Mesendoderm (in vitro differentiated cells): ENCODE results near the gene EYA2.
A peak's percentile ranks its signal among the peaks of the same experiment; 100 is the strongest.

Experiments used
- DNase-seq: peaks from one replicate; pipeline ENCODE4 v3.0.0; 2013
- H2AK5ac ChIP-seq: 2 replicates; pipeline ENCODE4 v1.6.1; 2013; ENCODE audit warnings: low read length, inconsistent platforms
- H2BK120ac ChIP-seq: 2 replicates; pipeline ENCODE4 v1.6.1; 2013; ENCODE audit warnings: low read depth, mild to moderate bottlenecking, low read length, moderate library complexity, mixed read lengths
- H2BK15ac ChIP-seq: replicated peaks from 2 replicates; pipeline ENCODE4 v1.6.1; 2013; ENCODE audit warnings: low read depth, mild to moderate bottlenecking, moderate library complexity
- H2BK5ac ChIP-seq: 2 replicates; pipeline ENCODE4 v1.6.1; 2013; ENCODE audit warnings: low read length, inconsistent platforms
- H3K18ac ChIP-seq: 2 replicates; pipeline ENCODE4 v1.6.1; 2013; ENCODE audit warnings: mild to moderate bottlenecking, low read length, mixed read lengths
- H3K23ac ChIP-seq: one replicate; pipeline ENCODE4 v1.6.1; 2013; ENCODE audit warnings: low read length
- H3K27ac ChIP-seq: 2 replicates; pipeline ENCODE4 v1.5.1; 2013; ENCODE audit warnings: low read depth, mild to moderate bottlenecking, inconsistent platforms, low read length, moderate library complexity
- H3K27me3 ChIP-seq: 2 replicates; pipeline ENCODE4 v1.6.1; 2013; ENCODE audit warnings: low read length, control low read depth, mild to moderate bottlenecking, inconsistent platforms; ENCODE audit not compliant: insufficient read depth, poor library complexity
- H3K36me3 ChIP-seq: 2 replicates; pipeline ENCODE4 v1.6.1; 2013; ENCODE audit warnings: low read length, inconsistent platforms; ENCODE audit not compliant: control insufficient read depth, insufficient read depth
- H3K4ac ChIP-seq: one replicate; pipeline ENCODE4 v1.6.1; 2013; ENCODE audit warnings: low read depth, mild to moderate bottlenecking, low read length, moderate library complexity
- H3K4me1 ChIP-seq: 2 replicates; pipeline ENCODE4 v1.6.1; 2013; ENCODE audit warnings: low read depth, low read length, inconsistent platforms; ENCODE audit not compliant: control insufficient read depth
- H3K4me2 ChIP-seq: 2 replicates; pipeline ENCODE4 v1.6.1; 2013; ENCODE audit warnings: low read length
- H3K4me3 ChIP-seq: 2 replicates; pipeline ENCODE4 v1.5.1; 2013; ENCODE audit warnings: mild to moderate bottlenecking, low read length
- H3K56ac ChIP-seq: one replicate; pipeline ENCODE4 v1.6.1; 2013; ENCODE audit warnings: low read length
- H3K79me1 ChIP-seq: 2 replicates; pipeline ENCODE4 v1.6.1; 2013; ENCODE audit warnings: low read length, inconsistent platforms
- H3K79me2 ChIP-seq: 2 replicates; pipeline ENCODE4 v1.6.1; 2013; ENCODE audit warnings: mild to moderate bottlenecking, low read length; ENCODE audit not compliant: control insufficient read depth, insufficient read depth
- H3K9ac ChIP-seq: 2 replicates; pipeline ENCODE4 v1.6.1; 2013; ENCODE audit warnings: low read length, inconsistent platforms
- H4K5ac ChIP-seq: one replicate; pipeline ENCODE4 v1.6.1; 2013; ENCODE audit warnings: low read length
- H4K8ac ChIP-seq: one replicate; pipeline ENCODE4 v1.6.1; 2013; ENCODE audit warnings: low read depth, mild to moderate bottlenecking, control low read depth, low read length, moderate library complexity
- WGBS: extraction: QIAGEN DNeasy Blood & Tissue Kit; methylation state at CpG from one replicate; pipeline ENCODE4 v1.1.7; 2013; ENCODE audit warnings: low lambda C conversion rate, missing lambda C conversion rate; ENCODE audit not compliant: insufficient coverage; ENCODE audit errors: extremely low coverage; 5-methylcytosine and 5-hydroxymethylcytosine counted together

The EYA2 gene

DNA sequence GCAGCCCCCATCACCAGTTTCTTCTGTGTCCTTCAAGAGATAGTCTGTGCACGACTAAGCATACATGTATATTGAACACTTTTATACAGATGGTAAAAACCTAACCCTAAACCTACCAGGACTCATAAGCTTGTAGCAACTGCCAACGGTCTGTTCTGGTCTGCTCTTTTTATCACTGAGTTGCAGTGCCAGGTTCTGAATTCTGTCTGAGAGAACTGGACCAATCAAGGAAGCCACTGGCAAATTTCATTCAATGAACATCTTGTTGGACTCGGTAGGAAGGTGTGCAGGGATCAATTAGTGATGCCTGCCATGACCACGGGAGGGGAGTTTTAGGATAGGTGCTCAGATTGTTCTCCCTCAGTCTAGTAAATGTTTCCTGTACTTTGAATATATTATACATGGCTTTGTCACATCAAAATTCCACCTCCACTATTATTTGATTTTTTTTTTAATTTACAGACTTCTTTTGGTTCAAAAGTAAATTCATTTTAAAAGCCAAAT lies 146.8 kb downstream of the EYA2 start:
- no peak overlapping the region for H4K8ac ChIP-seq
- no peaks in the 10 kb centered on the region for H3K4me1 ChIP-seq
- no peak overlapping the region for H4K5ac ChIP-seq
- no peak overlapping the region for H3K23ac ChIP-seq
- H3K4me2 ChIP-seq: no peak overlapping the region
- no peaks in the 10 kb centered on the region for H3K27me3 ChIP-seq
- no peak overlapping the region for H2BK5ac ChIP-seq
- no peak overlapping the region for H3K56ac ChIP-seq
- no peak for DNase-seq
- H2BK15ac ChIP-seq: no peak overlapping the region
- no peak overlapping the region for H3K4ac ChIP-seq
- H3K9ac ChIP-seq: no peak overlapping the region
- H3K36me3 ChIP-seq: no peaks in the 10 kb centered on the region
- no peaks in the 10 kb centered on the region for H3K79me1 ChIP-seq
- H3K18ac ChIP-seq: no peak overlapping the region
- H3K79me2 ChIP-seq: no peaks in the 10 kb centered on the region
- WGBS: no CpG with 5 or more reads among the region's 4 CpGs
- no peak overlapping the region for H3K27ac ChIP-seq
- H2BK120ac ChIP-seq: no peak overlapping the region
- H2AK5ac ChIP-seq: no peak overlapping the region
- no peak overlapping the region for H3K4me3 ChIP-seq

DNA sequence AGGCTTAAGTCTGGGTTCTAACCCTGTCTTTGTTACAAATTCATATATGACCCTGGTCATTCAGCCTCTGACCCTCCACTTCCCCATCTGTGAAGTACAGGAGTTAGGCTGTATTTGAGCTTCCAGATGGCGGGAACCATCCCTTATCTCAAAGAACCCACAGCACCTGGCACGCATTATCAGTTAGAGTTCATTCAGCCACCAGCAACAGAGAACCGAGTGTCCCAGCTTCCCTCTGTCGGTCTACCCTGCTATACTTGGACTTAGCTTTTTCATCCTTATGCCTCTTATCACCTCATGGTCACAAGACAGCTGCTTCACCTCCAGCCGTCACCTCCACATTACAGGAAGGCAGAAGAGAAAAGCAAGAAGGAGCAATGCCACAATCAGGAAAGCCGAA lies 147.8 kb downstream of the EYA2 start:
- Histone ChIP-seq H3K4me2 (no peak overlapping the region), H2AK5ac (no peak overlapping the region), H3K9ac (no peak overlapping the region), H3K79me2 (no peaks in the 10 kb centered on the region), H2BK15ac (no peak overlapping the region), H3K27ac (no peak overlapping the region), H3K18ac (no peak overlapping the region), H3K4ac (no peak overlapping the region), H3K79me1 (no peaks in the 10 kb centered on the region), H4K5ac (no peak overlapping the region), H3K4me1 (no peaks in the 10 kb centered on the region), H2BK120ac (no peak overlapping the region), H3K4me3 (no peak overlapping the region), H3K23ac (no peak overlapping the region), H2BK5ac (no peak overlapping the region), H3K56ac (no peak overlapping the region), H3K36me3 (no peaks in the 10 kb centered on the region), H3K27me3 (no peaks in the 10 kb centered on the region), H4K8ac (no peak overlapping the region)
- DNase-seq: peak; percentile 4
- no CpG with 5 or more reads among the region's 6 CpGs for WGBS

DNA sequence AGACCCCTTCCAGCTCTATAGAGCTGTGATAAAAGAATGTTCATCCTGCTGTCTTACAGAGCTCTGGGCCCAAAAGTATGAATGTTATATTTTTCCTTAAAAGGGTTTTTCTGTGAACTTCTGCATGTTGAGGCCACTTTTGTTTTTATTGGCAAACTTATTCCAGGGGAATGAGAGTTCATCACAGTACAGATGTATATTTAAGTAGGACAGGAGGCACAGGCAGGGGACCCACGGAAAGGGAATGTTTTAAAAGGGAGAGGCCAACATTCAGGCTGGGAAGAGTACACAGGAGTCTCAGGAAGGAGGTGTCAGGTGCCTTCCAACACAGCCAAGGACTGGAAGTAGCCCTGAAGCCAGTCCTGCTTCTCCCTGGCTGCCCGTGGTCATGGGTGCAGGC lies 148.4 kb downstream of the EYA2 start:
- Histone ChIP-seq H2BK5ac (no peak overlapping the region), H3K4me1 (no peaks in the 10 kb centered on the region), H3K18ac (no peak overlapping the region), H3K23ac (no peak overlapping the region), H3K27me3 (no peaks in the 10 kb centered on the region), H2BK120ac (no peak overlapping the region), H4K8ac (no peak overlapping the region), H4K5ac (no peak overlapping the region), H3K9ac (no peak overlapping the region), H3K4ac (no peak overlapping the region), H3K56ac (no peak overlapping the region), H3K79me2 (no peaks in the 10 kb centered on the region), H2AK5ac (no peak overlapping the region), H3K79me1 (no peaks in the 10 kb centered on the region), H3K36me3 (no peaks in the 10 kb centered on the region), H3K27ac (no peak overlapping the region), H3K4me3 (no peak overlapping the region), H3K4me2 (no peak overlapping the region), H2BK15ac (no peak overlapping the region)
- WGBS: no CpG with 5 or more reads among the region's 2 CpGs
- no peak for DNase-seq

DNA sequence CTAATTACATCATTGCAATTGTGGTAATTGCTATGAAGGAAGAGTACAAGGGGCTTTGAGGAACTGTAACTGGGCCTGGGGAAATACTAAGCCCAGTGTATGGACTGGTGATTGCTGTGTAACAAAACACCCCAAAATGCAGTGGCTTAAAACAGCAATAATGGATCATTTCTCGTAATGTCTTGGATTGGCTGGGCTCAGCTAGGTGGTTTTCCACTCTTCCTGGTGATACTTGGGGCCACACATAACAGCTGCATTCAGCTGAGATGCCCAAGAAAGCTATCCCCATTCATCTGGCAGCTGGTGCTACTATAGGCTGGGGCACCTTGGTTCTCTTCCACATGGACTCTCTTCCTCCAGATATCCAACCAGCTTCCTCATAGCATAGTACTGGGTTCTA lies 150.3 kb downstream of the EYA2 start:
- WGBS: no CpG with 5 or more reads among the region's 1 CpG
- Histone ChIP-seq H3K9ac (no peak overlapping the region), H3K4ac (no peak overlapping the region)

DNA sequence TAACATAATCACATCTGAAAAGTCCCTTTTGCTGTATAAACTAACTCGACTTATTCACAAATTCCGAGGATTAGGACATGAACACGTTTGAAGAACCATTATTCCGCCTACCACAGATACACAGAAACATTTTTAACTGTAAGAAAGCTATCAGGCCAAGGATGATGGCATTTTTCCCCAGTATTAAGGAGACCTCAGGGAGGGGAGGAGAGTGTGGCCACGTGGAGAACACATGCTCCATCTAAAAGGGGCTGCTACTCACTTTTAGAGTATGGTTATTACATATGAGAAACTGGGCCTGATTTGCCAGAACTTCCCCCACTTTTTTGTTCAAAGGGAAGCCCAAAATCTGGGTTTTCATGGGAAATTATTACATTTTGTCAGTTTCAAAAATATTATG lies 153.4 kb downstream of the EYA2 start:
- no peaks in the 10 kb centered on the region for H3K79me2 ChIP-seq
- no peak overlapping the region for H3K4ac ChIP-seq
- H4K8ac ChIP-seq: no peak overlapping the region
- WGBS: no CpG with 5 or more reads among the region's 5 CpGs
- no peak overlapping the region for H3K4me2 ChIP-seq
- no peaks in the 10 kb centered on the region for H3K79me1 ChIP-seq
- H3K9ac ChIP-seq: no peak overlapping the region
- no peak overlapping the region for H2AK5ac ChIP-seq
- no peaks in the 10 kb centered on the region for H3K27me3 ChIP-seq
- no peaks in the 10 kb centered on the region for H3K36me3 ChIP-seq
- H3K23ac ChIP-seq: no peak overlapping the region
- H3K27ac ChIP-seq: no peak overlapping the region
- H3K4me1 ChIP-seq: no peaks in the 10 kb centered on the region
- DNase-seq: no peak
- H3K4me3 ChIP-seq: no peak overlapping the region
- H2BK5ac ChIP-seq: no peak overlapping the region
- H2BK120ac ChIP-seq: no peak overlapping the region
- H2BK15ac ChIP-seq: no peak overlapping the region
- no peak overlapping the region for H3K18ac ChIP-seq
- H3K56ac ChIP-seq: no peak overlapping the region
- no peak overlapping the region for H4K5ac ChIP-seq

More for the DNA sequence above, 150.3 kb downstream of the EYA2 start:
- H3K79me1 ChIP-seq: no peaks in the 10 kb centered on the region
- H2AK5ac ChIP-seq: no peak overlapping the region
- H2BK120ac ChIP-seq: no peak overlapping the region
- no peak overlapping the region for H4K8ac ChIP-seq
- H3K36me3 ChIP-seq: no peaks in the 10 kb centered on the region
- no peak overlapping the region for H3K4me3 ChIP-seq
- H3K56ac ChIP-seq: no peak overlapping the region
- no peak for DNase-seq
- no peaks in the 10 kb centered on the region for H3K27me3 ChIP-seq
- H3K23ac ChIP-seq: no peak overlapping the region
- no peak overlapping the region for H3K18ac ChIP-seq
- H3K4me2 ChIP-seq: no peak overlapping the region
- no peaks in the 10 kb centered on the region for H3K4me1 ChIP-seq
- H3K79me2 ChIP-seq: no peaks in the 10 kb centered on the region
- no peak overlapping the region for H2BK15ac ChIP-seq
- no peak overlapping the region for H2BK5ac ChIP-seq
- H4K5ac ChIP-seq: no peak overlapping the region
- H3K27ac ChIP-seq: no peak overlapping the region

DNA sequence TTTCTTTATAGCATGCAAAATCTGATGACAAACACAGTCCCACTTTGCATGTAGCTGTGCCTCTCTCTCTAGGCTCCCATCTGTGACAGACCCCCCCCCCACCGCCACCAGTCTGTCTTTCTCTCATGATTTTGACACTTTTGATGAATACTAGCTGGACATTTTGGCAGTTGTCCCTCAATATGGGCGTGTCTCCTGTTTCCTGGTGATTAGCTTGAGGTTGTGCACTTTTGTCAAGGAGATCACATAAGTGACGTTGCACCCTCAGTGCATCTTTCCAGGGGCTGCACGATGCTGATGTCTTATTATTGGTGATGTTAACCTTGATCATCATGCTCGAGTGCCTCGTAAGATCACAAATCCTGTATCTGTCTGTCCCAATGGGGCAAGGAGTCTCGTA lies 155.1 kb downstream of the EYA2 start:
- Histone ChIP-seq H3K79me1 (no peaks in the 10 kb centered on the region), H3K4ac (no peak overlapping the region), H3K4me3 (no peak overlapping the region), H2BK120ac (no peak overlapping the region), H3K9ac (no peak overlapping the region), H4K8ac (no peak overlapping the region), H3K36me3 (no peaks in the 10 kb centered on the region), H3K27me3 (no peaks in the 10 kb centered on the region), H2AK5ac (no peak overlapping the region), H2BK15ac (no peak overlapping the region), H3K23ac (no peak overlapping the region), H4K5ac (no peak overlapping the region), H3K4me2 (no peak overlapping the region), H3K4me1 (no peaks in the 10 kb centered on the region), H3K18ac (no peak overlapping the region), H2BK5ac (no peak overlapping the region), H3K27ac (no peak overlapping the region), H3K56ac (no peak overlapping the region), H3K79me2 (no peaks in the 10 kb centered on the region)
- no CpG with 5 or more reads among the region's 7 CpGs for WGBS
- no peak for DNase-seq
